ENCODE measurements around the gene ZXDC.

DNA sequence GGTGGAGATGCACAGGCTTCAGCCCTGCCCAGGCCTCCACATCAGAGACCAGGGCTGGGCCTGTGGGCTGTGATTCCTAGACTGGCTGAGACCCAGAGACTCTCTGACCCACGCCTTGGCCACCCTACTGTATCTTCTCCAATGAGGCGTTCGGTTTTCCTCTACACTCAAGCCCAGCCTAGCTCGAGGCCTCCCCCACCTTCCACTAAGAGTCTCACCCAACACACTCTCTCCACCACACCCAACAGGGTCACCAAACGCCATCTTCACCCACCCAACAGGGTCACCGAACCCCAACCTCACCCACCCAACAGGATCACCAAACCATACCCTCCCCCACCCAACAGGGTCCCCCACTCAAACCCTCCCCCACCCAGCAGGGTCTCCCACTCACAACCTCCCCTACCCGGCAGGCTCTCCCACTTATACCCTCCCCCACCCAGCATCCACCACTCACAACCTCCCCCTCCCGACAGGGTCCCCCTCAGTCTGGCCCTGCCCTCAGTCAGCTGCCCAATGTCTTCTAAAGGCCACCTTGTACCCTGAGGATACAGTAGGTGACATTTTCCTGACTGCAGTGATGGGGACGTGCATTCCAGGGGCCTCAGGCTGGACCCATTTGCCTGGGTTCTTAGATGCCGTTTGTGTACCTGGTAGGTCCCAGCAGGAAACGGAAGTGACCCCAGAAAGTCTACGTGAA, 60.6 kb downstream of the ZXDC start:
- no peak for TF ChIP-seq POLR2A (IDR thresholded peaks at IDR 0.05)
- TF ChIP-seq, protein P1, sequence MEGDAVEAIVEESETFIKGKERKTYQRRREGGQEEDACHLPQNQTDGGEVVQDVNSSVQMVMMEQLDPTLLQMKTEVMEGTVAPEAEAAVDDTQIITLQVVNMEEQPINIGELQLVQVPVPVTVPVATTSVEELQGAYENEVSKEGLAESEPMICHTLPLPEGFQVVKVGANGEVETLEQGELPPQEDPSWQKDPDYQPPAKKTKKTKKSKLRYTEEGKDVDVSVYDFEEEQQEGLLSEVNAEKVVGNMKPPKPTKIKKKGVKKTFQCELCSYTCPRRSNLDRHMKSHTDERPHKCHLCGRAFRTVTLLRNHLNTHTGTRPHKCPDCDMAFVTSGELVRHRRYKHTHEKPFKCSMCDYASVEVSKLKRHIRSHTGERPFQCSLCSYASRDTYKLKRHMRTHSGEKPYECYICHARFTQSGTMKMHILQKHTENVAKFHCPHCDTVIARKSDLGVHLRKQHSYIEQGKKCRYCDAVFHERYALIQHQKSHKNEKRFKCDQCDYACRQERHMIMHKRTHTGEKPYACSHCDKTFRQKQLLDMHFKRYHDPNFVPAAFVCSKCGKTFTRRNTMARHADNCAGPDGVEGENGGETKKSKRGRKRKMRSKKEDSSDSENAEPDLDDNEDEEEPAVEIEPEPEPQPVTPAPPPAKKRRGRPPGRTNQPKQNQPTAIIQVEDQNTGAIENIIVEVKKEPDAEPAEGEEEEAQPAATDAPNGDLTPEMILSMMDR (IDR thresholded peaks at IDR 0.05), result no peak

Data from ovary (tissue), 3 donors.